ENCODE data around the gene PRKCD. TPM values are rescaled to one million over a fixed set of nuclear protein-coding genes. Genes with fewer than 3 reads are reported as not detected.

PRKCD gene
- polyA plus RNA-seq, 3 donors: 123 to 329 (median 158) TPM

- Histone ChIP-seq H3K9me3 (replicated peaks in 1 of 2; ENCODE audit: control insufficient read depth in 1 of 2, insufficient read depth in 1 of 2, low read length in 2 of 2) (peaks cover 20 to 25% of the 10 kb centered on the region in 2 donors), H3K27ac (ENCODE audit: low read depth in 1 of 2, low read length in 2 of 2) (peak overlapping the region; percentile 21 to 58), H3K27me3 (ENCODE audit: control insufficient read depth in 2 of 2, insufficient read depth in 2 of 2, low read length in 2 of 2) (no peaks in the 10 kb centered on the region), H3K4me1 (ENCODE audit: control insufficient read depth in 1 of 2, insufficient read depth in 2 of 2, low read length in 2 of 2) (peaks cover 15 to 23% of the 10 kb centered on the region in 2 donors), H2AFZ (ENCODE audit: insufficient read depth, low read depth, low read length, poor library complexity, severe bottlenecking) (no peak overlapping the region), H3K4me2 (replicated peaks; ENCODE audit: extremely low read depth, low read length, poor library complexity, severe bottlenecking) (peak overlapping the region; percentile 39), H3K36me3 (replicated peaks in 1 of 2; ENCODE audit: control insufficient read depth in 1 of 2, insufficient read depth in 2 of 2, low read length in 2 of 2) (peaks cover 0 to 13% of the 10 kb centered on the region in 2 donors), H3K79me2 (ENCODE audit: insufficient read depth, low read length) (no peaks in the 10 kb centered on the region), H4K20me1 (ENCODE audit: insufficient read depth, low read length) (no peaks in the 10 kb centered on the region), H3K4me3 (replicated peaks in 1 of 3; ENCODE audit: low read depth in 2 of 3, low read length in 3 of 3) (peak overlapping the region in 1 of 3 experiments; percentile 42), H3K9ac (ENCODE audit: insufficient read depth, low read length, poor library complexity, severe bottlenecking) (no peak overlapping the region)
- intact Hi-C loops (cut with micrococcal nuclease): loop anchor here in 1 of 2 donors (10.0 kb wide), 1 partner anchor 63 kb away; no protein-coding TSS in a partner anchor
- Mint-ChIP-seq H3K27me3 (ENCODE audit: low read depth in 3 of 3) (peaks cover 0 to 3% (median 0%) of the 10 kb centered on the region in 3 donors), H3K4me1 (peaks cover 18% of the 10 kb centered on the region), H3K4me3 (peak overlapping the region in 1 of 2 donors; percentile 69), H3K27ac (peak overlapping the region; percentile 2 to 84 (median 72)), H3K9me3 (peaks cover 5 to 35% (median 30%) of the 10 kb centered on the region in 7 donors), H3K36me3 (peaks cover 8 to 20% of the 10 kb centered on the region in 2 donors)
- peak; percentile 27 to 62 (median 46) for DNase-seq
- 7% methylated on average over 3 of the region's 9 CpGs for WGBS (ENCODE audit: insufficient coverage)
- no peak for TF ChIP-seq CTCF (IDR thresholded peaks at IDR 0.05)
These were observed 51.0 kb downstream of the PRKCD start for GRCh38 chr3:53211706-53212702.

- H3K9ac ChIP-seq (ENCODE audit: insufficient read depth, low read length, poor library complexity, severe bottlenecking): no peak overlapping the region
- no peaks in the 10 kb centered on the region for H3K27me3 ChIP-seq (ENCODE audit: control insufficient read depth in 2 of 2, insufficient read depth in 2 of 2, low read length in 2 of 2)
- Mint-ChIP-seq H3K4me3 (no peak overlapping the region), H3K27ac (no peak overlapping the region), H3K27me3 (ENCODE audit: low read depth in 3 of 3) (peaks cover 0 to 3% (median 0%) of the 10 kb centered on the region in 3 donors), H3K4me1 (peaks cover 29% of the 10 kb centered on the region), H3K36me3 (peaks cover 8 to 17% of the 10 kb centered on the region in 2 donors), H3K9me3 (peaks cover 8 to 33% (median 28%) of the 10 kb centered on the region in 7 donors)
- H3K36me3 ChIP-seq (replicated peaks in 1 of 2; ENCODE audit: control insufficient read depth in 1 of 2, insufficient read depth in 2 of 2, low read length in 2 of 2): peaks cover 0 to 6% of the 10 kb centered on the region in 2 donors
- TF ChIP-seq CTCF (IDR thresholded peaks at IDR 0.05): no peak
- no peak overlapping the region for H3K27ac ChIP-seq (ENCODE audit: low read depth in 1 of 2, low read length in 2 of 2)
- H3K9me3 ChIP-seq (replicated peaks in 1 of 2; ENCODE audit: control insufficient read depth in 1 of 2, insufficient read depth in 1 of 2, low read length in 2 of 2): peaks cover 20 to 25% of the 10 kb centered on the region in 2 donors
- H3K79me2 ChIP-seq (ENCODE audit: insufficient read depth, low read length): no peaks in the 10 kb centered on the region
- 100% methylated on average over 6 of the region's 7 CpGs for WGBS (ENCODE audit: insufficient coverage)
- no peaks in the 10 kb centered on the region for H4K20me1 ChIP-seq (ENCODE audit: insufficient read depth, low read length)
- H3K4me1 ChIP-seq (ENCODE audit: control insufficient read depth in 1 of 2, insufficient read depth in 2 of 2, low read length in 2 of 2): peaks cover 18 to 33% of the 10 kb centered on the region in 2 donors
- no peak overlapping the region for H3K4me2 ChIP-seq (replicated peaks; ENCODE audit: extremely low read depth, low read length, poor library complexity, severe bottlenecking)
- no peak for DNase-seq
- no peak overlapping the region for H3K4me3 ChIP-seq (replicated peaks in 1 of 3; ENCODE audit: low read depth in 2 of 3, low read length in 3 of 3)
- no peak overlapping the region for H2AFZ ChIP-seq (ENCODE audit: insufficient read depth, low read depth, low read length, poor library complexity, severe bottlenecking)
- intact Hi-C loops (cut with micrococcal nuclease): loop anchor here in 1 of 2 donors (10.0 kb wide), 1 partner anchor 62 kb away; no protein-coding TSS in a partner anchor
These were observed 52.3 kb downstream of the PRKCD start for GRCh38 chr3:53213276-53213675.
